Trophoblast cell (in vitro differentiated cells and primary cell): ENCODE measurements around the gene KRT1.
A peak's percentile ranks its signal among the peaks of the same experiment; 100 is the strongest.

ENCODE experiments used
- DNase-seq, 2 donors: peaks; one replicate each; pipeline ENCODE4 v3.0.0-alpha.2; 2016
- H2AFZ ChIP-seq: 2 replicates; pipeline ENCODE4 v1.6.1; 2013; ENCODE audit warnings: low read length, moderate library complexity, mild to moderate bottlenecking; ENCODE audit not compliant: insufficient read depth, poor library complexity
- H2AK5ac ChIP-seq: 2 replicates; pipeline ENCODE4 v1.6.1; 2013; ENCODE audit warnings: mild to moderate bottlenecking, low read length
- H2BK120ac ChIP-seq: 2 replicates; pipeline ENCODE4 v1.6.1; 2013; ENCODE audit warnings: low read length, mild to moderate bottlenecking, moderate library complexity; ENCODE audit not compliant: insufficient read depth, poor library complexity
- H2BK12ac ChIP-seq: 2 replicates; pipeline ENCODE4 v1.6.1; 2013; ENCODE audit warnings: mild to moderate bottlenecking, low read length, moderate library complexity
- H2BK5ac ChIP-seq: 2 replicates; pipeline ENCODE4 v1.6.1; 2013; ENCODE audit warnings: low read length, low read depth, moderate library complexity, mild to moderate bottlenecking; ENCODE audit not compliant: poor library complexity
- H3K14ac ChIP-seq: 2 replicates; pipeline ENCODE4 v1.6.1; 2013; ENCODE audit warnings: mild to moderate bottlenecking, low read length
- H3K18ac ChIP-seq: 2 replicates; pipeline ENCODE4 v1.6.1; 2013; ENCODE audit warnings: mild to moderate bottlenecking, low read length
- H3K23ac ChIP-seq: 2 replicates; pipeline ENCODE4 v1.6.1; 2013; ENCODE audit warnings: low read length
- H3K27ac ChIP-seq: 2 replicates; pipeline ENCODE4 v1.5.1; 2013; ENCODE audit warnings: low read depth, mild to moderate bottlenecking, inconsistent platforms, low read length, moderate library complexity
- H3K27me3 ChIP-seq: 2 replicates; pipeline ENCODE4 v1.6.1; 2013; ENCODE audit warnings: inconsistent platforms, mild to moderate bottlenecking, low read length, moderate library complexity; ENCODE audit not compliant: insufficient read depth
- H3K36me3 ChIP-seq, 2 experiments: 1 replicate in 1 of 2; 2 replicates in 1 of 2; pipeline ENCODE4 v1.6.1; 2013; ENCODE audit warnings: low read length in 2 of 2, mild to moderate bottlenecking in 2 of 2, moderate library complexity in 1 of 2; ENCODE audit not compliant: insufficient read depth in 2 of 2, control insufficient read depth in 1 of 2
- H3K4ac ChIP-seq: 2 replicates; pipeline ENCODE4 v1.6.1; 2013; ENCODE audit warnings: low read depth, mild to moderate bottlenecking, low read length, moderate library complexity
- H3K4me1 ChIP-seq, 2 experiments: 1 replicate in 1 of 2; 2 replicates in 1 of 2; pipeline ENCODE4 v1.6.1; 2013; ENCODE audit warnings: low read length in 2 of 2, mild to moderate bottlenecking in 2 of 2, moderate library complexity in 1 of 2; ENCODE audit not compliant: insufficient read depth in 2 of 2, control insufficient read depth in 1 of 2
- H3K4me2 ChIP-seq: 2 replicates; pipeline ENCODE4 v1.6.1; 2013; ENCODE audit warnings: inconsistent platforms, mild to moderate bottlenecking, low read length, moderate library complexity
- H3K4me3 ChIP-seq: 2 replicates; pipeline ENCODE4 v1.5.1; 2013; ENCODE audit warnings: mild to moderate bottlenecking, low read depth, low read length, inconsistent platforms
- H3K79me1 ChIP-seq: one replicate; pipeline ENCODE4 v1.6.1; 2013; ENCODE audit warnings: low read length
- H3K79me2 ChIP-seq: 2 replicates; pipeline ENCODE4 v1.6.1; 2013; ENCODE audit warnings: low read length, mild to moderate bottlenecking; ENCODE audit not compliant: control insufficient read depth, insufficient read depth, poor library complexity
- H3K9ac ChIP-seq: 2 replicates; pipeline ENCODE4 v1.6.1; 2013; ENCODE audit warnings: mild to moderate bottlenecking, low read length
- H3K9me3 ChIP-seq: 2 replicates; pipeline ENCODE4 v1.6.1; 2013; ENCODE audit warnings: low read depth, mild to moderate bottlenecking, control low read depth, inconsistent platforms, low read length; ENCODE audit not compliant: insufficient read depth
- H4K12ac ChIP-seq: 2 replicates; pipeline ENCODE4 v1.6.1; 2013; ENCODE audit warnings: low read depth, mild to moderate bottlenecking, low read length, moderate library complexity
- H4K8ac ChIP-seq: 2 replicates; pipeline ENCODE4 v1.6.1; 2013; ENCODE audit warnings: low read depth, mild to moderate bottlenecking, low read length, moderate library complexity
- H4K91ac ChIP-seq: one replicate; pipeline ENCODE4 v1.6.1; 2013; ENCODE audit warnings: low read depth, mild to moderate bottlenecking, low read length, moderate library complexity
- WGBS: extraction: QIAGEN DNeasy Blood & Tissue Kit; methylation state at CpG from one replicate; pipeline ENCODE4 v1.1.7; 2013; ENCODE audit warnings: missing lambda C conversion rate; ENCODE audit not compliant: insufficient read length, insufficient coverage; ENCODE audit errors: extremely low coverage; 5-methylcytosine and 5-hydroxymethylcytosine counted together

The KRT1 gene

DNA sequence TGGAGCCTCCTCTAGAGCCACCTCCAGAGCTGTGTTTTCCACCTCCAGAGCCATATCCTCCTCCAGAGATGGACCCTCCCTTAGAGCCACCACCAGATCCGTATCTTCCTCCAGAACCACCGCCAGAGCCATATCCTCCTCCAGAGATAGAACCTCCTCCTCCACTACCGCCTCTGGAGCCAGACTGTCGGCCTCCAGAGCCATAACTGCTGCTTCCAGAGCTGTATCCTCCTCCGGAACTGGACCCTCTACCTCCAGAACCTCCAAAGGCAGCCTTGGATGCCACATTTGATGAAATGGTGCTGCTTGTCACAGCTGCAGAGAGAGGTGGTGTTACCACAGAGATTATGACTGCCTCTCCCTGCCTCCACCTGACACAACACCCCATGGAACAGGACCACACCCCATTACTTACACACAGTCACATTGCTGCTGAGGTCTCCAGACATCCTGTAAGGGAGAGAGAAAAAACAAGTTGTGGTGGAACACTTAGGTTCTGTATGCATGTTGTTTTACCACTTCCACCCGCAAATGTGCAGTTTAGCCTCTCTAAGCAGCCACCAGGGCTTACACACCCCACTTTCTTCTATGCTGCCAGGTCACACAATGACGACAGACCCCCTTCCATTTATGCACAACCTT, 35.0 kb downstream of the KRT1 start:
- H4K12ac ChIP-seq: no peak overlapping the region
- H3K14ac ChIP-seq: no peak overlapping the region
- H3K27me3 ChIP-seq: no peaks in the 10 kb centered on the region
- H3K27ac ChIP-seq: no peak overlapping the region
- H3K4me2 ChIP-seq: no peak overlapping the region
- no peak overlapping the region for H4K91ac ChIP-seq
- H2BK12ac ChIP-seq: no peak overlapping the region
- H3K4me3 ChIP-seq: no peak overlapping the region
- H3K4ac ChIP-seq: no peak overlapping the region
- WGBS: no CpG with 5 or more reads among the region's 7 CpGs
- DNase-seq: no peak
- no peak overlapping the region for H2AK5ac ChIP-seq
- H3K79me1 ChIP-seq: no peaks in the 10 kb centered on the region
- H3K79me2 ChIP-seq: no peaks in the 10 kb centered on the region
- no peaks in the 10 kb centered on the region for H3K36me3 ChIP-seq
- no peak overlapping the region for H3K9ac ChIP-seq
- no peak overlapping the region for H2AFZ ChIP-seq
- no peak overlapping the region for H3K18ac ChIP-seq
- no peaks in the 10 kb centered on the region for H3K4me1 ChIP-seq
- H3K23ac ChIP-seq: no peak overlapping the region
- H3K9me3 ChIP-seq: no peaks in the 10 kb centered on the region
- H2BK120ac ChIP-seq: no peak overlapping the region
- H4K8ac ChIP-seq: no peak overlapping the region
- H2BK5ac ChIP-seq: no peak overlapping the region

DNA sequence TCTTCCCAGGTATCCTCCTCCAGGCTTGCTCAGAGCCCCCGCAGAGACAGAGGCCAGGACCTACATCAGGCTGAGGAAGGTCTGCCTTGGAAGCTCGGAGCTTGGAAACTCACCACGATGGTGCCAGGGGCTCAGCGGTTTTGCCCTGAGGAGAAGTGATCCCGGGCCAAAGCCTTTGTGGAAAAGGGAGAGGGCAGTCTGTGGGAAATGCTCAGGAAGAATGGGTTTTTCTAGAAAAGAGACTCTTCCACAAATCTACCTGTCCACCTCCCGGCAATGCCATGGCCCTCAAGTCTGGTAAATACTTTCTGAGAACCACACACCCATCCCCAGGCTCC, 36.2 kb downstream of the KRT1 start:
- Histone ChIP-seq H3K18ac (no peak overlapping the region), H3K27ac (no peak overlapping the region), H3K14ac (no peak overlapping the region), H2BK120ac (no peak overlapping the region), H4K91ac (no peak overlapping the region), H3K36me3 (no peaks in the 10 kb centered on the region), H4K12ac (no peak overlapping the region), H3K4me2 (no peak overlapping the region), H2BK12ac (no peak overlapping the region), H3K79me2 (no peaks in the 10 kb centered on the region), H2AFZ (no peak overlapping the region), H3K23ac (no peak overlapping the region), H4K8ac (no peak overlapping the region), H3K27me3 (no peaks in the 10 kb centered on the region), H3K4me1 (no peaks in the 10 kb centered on the region), H2BK5ac (no peak overlapping the region), H3K79me1 (no peaks in the 10 kb centered on the region), H2AK5ac (no peak overlapping the region), H3K4ac (no peak overlapping the region), H3K4me3 (no peak overlapping the region), H3K9ac (no peak overlapping the region), H3K9me3 (no peaks in the 10 kb centered on the region)
- no peak for DNase-seq
- WGBS: no CpG with 5 or more reads among the region's 6 CpGs

DNA sequence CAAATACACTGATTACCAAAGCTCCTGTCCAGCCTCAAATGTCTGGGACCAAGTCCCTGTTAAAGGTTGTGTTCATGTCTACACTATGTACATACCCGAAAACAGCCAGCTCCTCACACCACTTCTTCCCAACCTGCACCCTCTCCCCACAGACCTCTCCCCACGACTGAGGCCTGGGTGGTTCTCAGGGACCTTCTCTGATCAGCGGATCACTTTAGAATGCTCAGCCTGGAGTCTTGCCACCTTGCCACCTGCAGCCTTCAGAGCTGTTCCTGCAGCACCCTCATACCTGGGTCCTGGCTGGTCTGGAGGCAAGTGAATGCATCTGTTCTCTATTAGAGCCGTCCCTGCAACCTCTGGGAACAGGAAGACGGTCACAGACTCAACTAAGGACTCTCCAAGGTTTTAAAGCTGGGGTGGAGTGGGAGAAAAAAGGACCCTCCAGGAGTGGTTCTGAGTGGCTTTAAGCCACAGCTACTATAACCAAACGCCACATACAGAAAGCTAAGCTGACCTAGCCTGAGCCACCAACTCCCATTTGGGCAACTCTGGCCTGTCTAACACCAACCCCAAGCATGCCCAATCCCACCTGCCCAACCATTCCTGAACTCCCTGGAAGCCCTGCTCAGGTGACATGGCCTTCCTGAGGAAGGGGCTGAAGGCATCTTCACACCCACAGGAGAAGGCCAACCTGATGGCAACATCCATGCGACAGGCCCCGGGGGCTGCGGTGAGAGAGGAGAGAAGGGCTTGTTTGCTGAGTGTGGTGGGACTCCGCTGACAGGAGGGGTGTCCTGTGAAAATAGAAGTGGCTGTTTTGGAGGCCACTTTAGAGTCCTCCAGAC, 36.8 kb downstream of the KRT1 start:
- no peaks in the 10 kb centered on the region for H3K27me3 ChIP-seq
- no CpG with 5 or more reads among the region's 10 CpGs for WGBS
- no peak overlapping the region for H3K4ac ChIP-seq

DNA sequence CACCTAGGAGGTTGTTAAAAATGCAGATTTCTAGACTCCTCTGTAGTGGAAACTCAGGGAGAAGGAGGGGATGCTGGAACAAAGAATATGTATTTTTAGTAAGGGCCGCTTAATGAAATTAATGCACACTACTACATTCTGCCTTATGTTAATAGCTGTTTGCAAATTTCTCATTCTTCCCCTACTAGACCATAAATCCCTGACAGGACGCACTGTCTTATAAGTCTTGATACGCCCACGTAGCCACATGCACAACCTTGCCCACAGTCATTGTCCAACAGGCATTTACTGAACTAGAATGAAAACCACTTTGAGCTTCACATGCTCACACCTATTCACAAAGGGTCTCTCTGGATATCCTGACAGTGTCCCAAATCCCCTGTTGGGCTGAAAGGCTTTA, 38.7 kb downstream of the KRT1 start:
- Histone ChIP-seq H3K4ac (no peak overlapping the region), H3K23ac (peak overlapping the region; percentile 31), H3K4me2 (no peak overlapping the region), H4K91ac (no peak overlapping the region), H2BK5ac (no peak overlapping the region), H3K4me3 (no peak overlapping the region), H3K14ac (no peak overlapping the region), H2AFZ (no peak overlapping the region), H3K79me1 (no peaks in the 10 kb centered on the region), H3K36me3 (no peaks in the 10 kb centered on the region), H2AK5ac (no peak overlapping the region), H3K9me3 (no peaks in the 10 kb centered on the region), H3K79me2 (no peaks in the 10 kb centered on the region), H2BK12ac (no peak overlapping the region), H4K12ac (no peak overlapping the region), H2BK120ac (no peak overlapping the region), H3K9ac (no peak overlapping the region), H3K27ac (no peak overlapping the region), H4K8ac (no peak overlapping the region), H3K4me1 (no peaks in the 10 kb centered on the region), H3K27me3 (no peaks in the 10 kb centered on the region), H3K18ac (no peak overlapping the region)
- WGBS: no CpG with 5 or more reads among the region's 4 CpGs
- no peak for DNase-seq

More for the DNA sequence above, 36.8 kb downstream of the KRT1 start:
- Histone ChIP-seq H3K18ac (no peak overlapping the region), H4K91ac (no peak overlapping the region), H2BK5ac (no peak overlapping the region), H3K79me1 (no peaks in the 10 kb centered on the region), H3K4me3 (no peak overlapping the region), H3K9me3 (no peaks in the 10 kb centered on the region), H3K27ac (no peak overlapping the region), H3K9ac (no peak overlapping the region), H2BK12ac (no peak overlapping the region), H4K8ac (no peak overlapping the region), H3K36me3 (no peaks in the 10 kb centered on the region), H3K4me2 (no peak overlapping the region), H3K4me1 (no peaks in the 10 kb centered on the region), H2AFZ (no peak overlapping the region), H2AK5ac (no peak overlapping the region), H3K79me2 (no peaks in the 10 kb centered on the region), H3K14ac (no peak overlapping the region), H3K23ac (no peak overlapping the region), H4K12ac (no peak overlapping the region), H2BK120ac (no peak overlapping the region)
- DNase-seq: no peak
